GM12801 (cell line): ENCODE data around the gene CASKIN1.
"Not testable (repeated sequence)": the region's sequence is repeated elsewhere in the genome, so short reads cannot be mapped to it uniquely, and the experiment has no call there.

Experiments
- TF ChIP-seq, protein P1 (sequence below): IDR thresholded peaks from one replicate; pipeline ENCODE4 v1.5.1; 2011; ENCODE audit warnings: control low read depth; ENCODE audit not compliant: insufficient read length; ENCODE audit errors: extremely low read depth

The CASKIN1 gene

DNA sequence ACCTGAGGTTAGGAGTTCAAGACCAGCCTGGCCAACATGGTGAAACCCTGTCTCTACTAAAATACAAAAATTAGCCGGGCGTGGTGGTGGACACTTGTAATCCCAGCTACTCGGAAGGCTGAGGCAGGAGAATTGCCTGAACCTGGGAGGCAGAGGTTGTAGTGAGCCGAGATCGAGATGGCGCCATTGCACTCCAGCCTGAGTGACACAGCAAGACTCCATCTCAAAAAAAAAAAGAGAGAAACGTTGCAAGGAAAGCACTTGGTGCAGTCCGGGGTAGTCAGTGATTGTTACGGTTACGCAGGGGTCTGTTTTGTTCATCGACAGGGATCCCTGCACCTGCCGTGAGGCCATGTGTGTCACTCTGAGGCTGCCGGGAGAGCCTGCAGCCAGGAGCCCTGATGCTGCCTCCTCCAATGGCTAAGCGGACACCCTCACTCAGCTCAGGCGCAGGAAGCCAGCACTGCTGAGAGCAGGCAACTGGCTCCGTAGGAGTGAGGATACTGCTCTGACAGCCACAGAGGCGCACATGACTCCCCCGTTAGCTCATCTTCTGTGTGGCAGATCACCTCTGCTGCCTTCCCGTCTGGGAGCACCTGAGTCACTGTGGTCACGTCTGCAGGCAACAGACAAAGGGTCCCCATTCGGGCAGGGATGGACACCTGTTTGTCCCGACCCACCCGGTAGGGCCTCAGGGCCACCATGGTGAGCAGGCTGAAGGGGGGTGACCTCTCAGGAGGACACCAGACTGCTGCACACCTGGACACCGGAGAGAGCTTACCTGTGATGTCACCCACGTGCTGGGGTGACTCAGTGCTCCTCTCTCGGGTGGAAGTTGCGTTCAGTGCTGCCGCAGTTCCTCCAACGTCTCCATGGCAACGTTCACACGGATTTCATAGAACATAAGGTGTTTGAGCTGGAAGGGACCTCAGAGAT lies 53.2 kb downstream of the CASKIN1 start:
- TF ChIP-seq, protein P1, sequence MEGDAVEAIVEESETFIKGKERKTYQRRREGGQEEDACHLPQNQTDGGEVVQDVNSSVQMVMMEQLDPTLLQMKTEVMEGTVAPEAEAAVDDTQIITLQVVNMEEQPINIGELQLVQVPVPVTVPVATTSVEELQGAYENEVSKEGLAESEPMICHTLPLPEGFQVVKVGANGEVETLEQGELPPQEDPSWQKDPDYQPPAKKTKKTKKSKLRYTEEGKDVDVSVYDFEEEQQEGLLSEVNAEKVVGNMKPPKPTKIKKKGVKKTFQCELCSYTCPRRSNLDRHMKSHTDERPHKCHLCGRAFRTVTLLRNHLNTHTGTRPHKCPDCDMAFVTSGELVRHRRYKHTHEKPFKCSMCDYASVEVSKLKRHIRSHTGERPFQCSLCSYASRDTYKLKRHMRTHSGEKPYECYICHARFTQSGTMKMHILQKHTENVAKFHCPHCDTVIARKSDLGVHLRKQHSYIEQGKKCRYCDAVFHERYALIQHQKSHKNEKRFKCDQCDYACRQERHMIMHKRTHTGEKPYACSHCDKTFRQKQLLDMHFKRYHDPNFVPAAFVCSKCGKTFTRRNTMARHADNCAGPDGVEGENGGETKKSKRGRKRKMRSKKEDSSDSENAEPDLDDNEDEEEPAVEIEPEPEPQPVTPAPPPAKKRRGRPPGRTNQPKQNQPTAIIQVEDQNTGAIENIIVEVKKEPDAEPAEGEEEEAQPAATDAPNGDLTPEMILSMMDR = no peak

GRCh38 chr16:2135770-2136490 lies 60.5 kb downstream of the CASKIN1 start, which contains the start of gene PKD1:
Gene PKD1 (minus strand): TSS chr16:2135898. CDS start chr16:2135689, 209 bp downstream.
- TF ChIP-seq, protein P1 = not testable (repeated sequence)
